ENCODE measurements around the gene CYTH4. TPM values are rescaled to one million over a fixed set of nuclear protein-coding genes. Genes with fewer than 3 reads are reported as not detected.

CYTH4 gene
- total and polyA plus RNA-seq, 2 donors (not counting 3 experiments of a cell fraction or from before 2014, with no cell fraction given): 0.06 TPM; not detected in 1

DNA sequence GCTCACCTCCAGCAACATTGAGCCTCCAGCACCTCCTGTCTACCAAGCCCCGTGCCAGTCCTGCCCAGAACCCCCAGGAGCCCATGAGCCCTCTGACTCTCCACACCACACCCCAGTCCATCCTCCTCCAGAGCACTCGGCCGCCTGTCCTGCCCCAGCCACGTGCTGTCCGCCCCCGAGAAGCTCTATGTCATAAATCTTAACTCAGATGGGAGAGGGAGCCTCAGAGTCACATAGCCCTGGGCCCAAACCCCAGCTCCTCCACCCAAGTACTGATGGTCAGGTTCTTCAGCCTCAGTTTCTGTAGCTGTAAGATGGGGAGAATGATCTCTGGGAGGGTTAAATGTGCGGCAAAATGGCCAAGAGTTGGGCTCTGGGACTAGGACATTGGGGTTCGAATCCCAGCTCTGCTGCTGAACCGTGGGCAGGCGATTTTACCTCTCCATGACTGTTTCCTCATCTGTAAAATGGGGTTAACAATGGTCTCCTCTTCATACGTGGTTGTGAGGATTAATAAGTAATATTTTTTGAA is 27.8 kb downstream of the CYTH4 start:
- FAIRE-seq (no peak), DNase-seq (ENCODE audit: low read depth, low spot score) (no peak)
- intact Hi-C loops (cut with micrococcal nuclease): no loop called here
- Histone ChIP-seq H3K27me3 (ENCODE audit: control insufficient read depth in 2 of 2, insufficient read depth in 2 of 2, low read length in 2 of 2) (no peaks in the 10 kb centered on the region), H3K9ac (replicated peaks; ENCODE audit: extremely low read depth, insufficient read depth, low read length) (no peak overlapping the region), H3K9me1 (replicated peaks; ENCODE audit: control insufficient read depth, extremely low read depth, insufficient read depth, low read length) (no peaks in the 10 kb centered on the region), H3K36me3 (ENCODE audit: control insufficient read depth in 2 of 2, extremely low read depth in 1 of 2, insufficient read depth in 2 of 2, low read length in 2 of 2) (no peaks in the 10 kb centered on the region), H3K4me1 (ENCODE audit: control insufficient read depth, extremely low read depth, insufficient read depth, low read length) (peaks cover 33% of the 10 kb centered on the region), H4K20me1 (replicated peaks; ENCODE audit: control insufficient read depth, extremely low read depth, insufficient read depth, low read length) (no peaks in the 10 kb centered on the region), H3K9me3 (replicated peaks; ENCODE audit: control insufficient read depth, insufficient read depth, low read length) (no peaks in the 10 kb centered on the region), H2AFZ (ENCODE audit: low read depth, low read length) (no peak overlapping the region), H3K4me3 (replicated peaks in 1 of 3; ENCODE audit: insufficient read depth in 1 of 3, low read depth in 1 of 3, low read length in 3 of 3) (no peak overlapping the region), H3K4me2 (ENCODE audit: insufficient read depth, low read length) (no peak overlapping the region), H3K27ac (ENCODE audit: insufficient read depth, low read depth, low read length) (no peak overlapping the region), H3K79me2 (ENCODE audit: control insufficient read depth, insufficient read depth, low read length) (no peaks in the 10 kb centered on the region)
- ChIA-PET POLR2A (no interaction called here), CTCF (interaction anchor here (0.9 to 1.3 kb wide), 6 partner anchors 42 to 282 kb away, joined by 3 to 4 read pairs (median 3); no protein-coding TSS in a partner anchor)
- dilution Hi-C loops (cut with MboI; ENCODE audit: extremely low pct_ligation_motif_present, low sequenced_read_pairs): no loop called here
- no peak for TF ChIP-seq FOS (IDR thresholded peaks at IDR 0.05; ENCODE audit: borderline replicate concordance, insufficient read depth, low read length)
- no peak for TF ChIP-seq MYC (IDR thresholded peaks at IDR 0.05; ENCODE audit: low read depth, low read length)
- no peak for TF ChIP-seq EZH2 (IDR thresholded peaks at IDR 0.05; ENCODE audit: borderline replicate concordance, low read depth, low read length, severe bottlenecking)
- TF ChIP-seq POLR2AphosphoS5 (IDR thresholded peaks at IDR 0.05; ENCODE audit: insufficient read depth, low read depth, low read length): no peak
- BruUV-seq (replicated peaks): no TSS peak

GRCh38 chr22:37310815-37311595 is 28.7 kb downstream of the CYTH4 start:
- Histone ChIP-seq H3K4me1 (ENCODE audit: control insufficient read depth, extremely low read depth, insufficient read depth, low read length) (peaks cover 29% of the 10 kb centered on the region), H3K27me3 (ENCODE audit: control insufficient read depth in 2 of 2, insufficient read depth in 2 of 2, low read length in 2 of 2) (no peaks in the 10 kb centered on the region), H4K20me1 (replicated peaks; ENCODE audit: control insufficient read depth, extremely low read depth, insufficient read depth, low read length) (no peaks in the 10 kb centered on the region), H3K27ac (ENCODE audit: insufficient read depth, low read depth, low read length) (no peak overlapping the region), H3K4me2 (ENCODE audit: insufficient read depth, low read length) (no peak overlapping the region), H2AFZ (ENCODE audit: low read depth, low read length) (no peak overlapping the region), H3K79me2 (ENCODE audit: control insufficient read depth, insufficient read depth, low read length) (no peaks in the 10 kb centered on the region), H3K36me3 (ENCODE audit: control insufficient read depth in 2 of 2, extremely low read depth in 1 of 2, insufficient read depth in 2 of 2, low read length in 2 of 2) (no peaks in the 10 kb centered on the region), H3K9me1 (replicated peaks; ENCODE audit: control insufficient read depth, extremely low read depth, insufficient read depth, low read length) (no peaks in the 10 kb centered on the region), H3K4me3 (replicated peaks in 1 of 3; ENCODE audit: insufficient read depth in 1 of 3, low read depth in 1 of 3, low read length in 3 of 3) (no peak overlapping the region), H3K9ac (replicated peaks; ENCODE audit: extremely low read depth, insufficient read depth, low read length) (no peak overlapping the region), H3K9me3 (replicated peaks; ENCODE audit: control insufficient read depth, insufficient read depth, low read length) (no peaks in the 10 kb centered on the region)
- dilution Hi-C loops (cut with MboI; ENCODE audit: extremely low pct_ligation_motif_present, low sequenced_read_pairs): no loop called here
- ChIA-PET POLR2A (no interaction called here), CTCF (interaction anchor here (0.9 to 1.2 kb wide), 2 partner anchors 43 to 119 kb away, joined by 3 read pairs; no protein-coding TSS in a partner anchor)
- intact Hi-C loops (cut with micrococcal nuclease): no loop called here
- DNase-seq (ENCODE audit: low read depth, low spot score) (no peak), FAIRE-seq (no peak)
- BruUV-seq (replicated peaks): no TSS peak
- TF ChIP-seq JUN (IDR thresholded peaks at IDR 0.05; ENCODE audit: borderline replicate concordance, insufficient read depth, insufficient read length, low read depth): no peak
- no peak for TF ChIP-seq EZH2 (IDR thresholded peaks at IDR 0.05; ENCODE audit: borderline replicate concordance, low read depth, low read length, severe bottlenecking)
- TF ChIP-seq POLR2A (IDR thresholded peaks at IDR 0.05; ENCODE audit: low read depth, low read length): no peak
- TF ChIP-seq POLR2AphosphoS5 (IDR thresholded peaks at IDR 0.05; ENCODE audit: insufficient read depth, low read depth, low read length): no peak
- TF ChIP-seq MYC (IDR thresholded peaks at IDR 0.05; ENCODE audit: low read depth, low read length): no peak
- no peak for TF ChIP-seq FOS (IDR thresholded peaks at IDR 0.05; ENCODE audit: borderline replicate concordance, insufficient read depth, low read length)
- no peak for TF ChIP-seq GATA2 (IDR thresholded peaks at IDR 0.05; ENCODE audit: insufficient read depth, insufficient read length, low read depth, low read length)
- TF ChIP-seq MAX (IDR thresholded peaks at IDR 0.05; ENCODE audit: insufficient read depth, insufficient read length): no peak
- TF ChIP-seq CTCF (IDR thresholded peaks at IDR 0.05; ENCODE audit: extremely low read depth in 1 of 2, insufficient read depth in 1 of 2, low read depth in 1 of 2, low read length in 2 of 2): no peak

All from endothelial cell of umbilical vein (primary cell).